HG03558 (cell line): ENCODE data around the gene EPGN.
A peak's percentile ranks its signal among the peaks of the same experiment; 100 is the strongest.

Experiments used
- ATAC-seq: cut with Tn5 transposase; IDR thresholded peaks from one replicate; pipeline ENCODE4 v1.9.1; 2021; ENCODE audit warnings: moderate number of reproducible peaks; ENCODE audit not compliant: unreplicated experiment; ENCODE audit errors: extremely low read depth

EPGN gene

GRCh38 chr4:74307170-74307569 lies 1.1 kb upstream of the EPGN start:
- ATAC-seq, result no peak

DNA sequence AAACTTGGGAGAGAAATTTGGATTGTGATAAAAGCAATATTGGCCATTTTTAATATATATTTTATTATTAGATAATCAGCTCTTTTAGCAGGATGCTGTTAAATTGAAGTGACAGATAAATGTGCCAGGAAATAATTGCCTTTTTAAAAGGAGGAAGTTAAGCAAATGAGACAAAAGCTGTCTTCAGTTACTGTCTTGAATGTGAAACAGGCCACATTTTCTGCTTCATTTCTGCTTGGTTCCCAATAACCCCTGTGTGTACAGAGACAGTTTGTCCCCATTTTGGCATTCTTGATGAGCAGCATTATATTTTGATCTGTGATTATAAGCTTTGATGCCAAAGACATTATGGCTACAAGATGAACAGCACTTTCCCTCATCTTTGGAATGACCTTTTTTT lies 953 bp downstream of the EPGN start:
- no peak for ATAC-seq

DNA sequence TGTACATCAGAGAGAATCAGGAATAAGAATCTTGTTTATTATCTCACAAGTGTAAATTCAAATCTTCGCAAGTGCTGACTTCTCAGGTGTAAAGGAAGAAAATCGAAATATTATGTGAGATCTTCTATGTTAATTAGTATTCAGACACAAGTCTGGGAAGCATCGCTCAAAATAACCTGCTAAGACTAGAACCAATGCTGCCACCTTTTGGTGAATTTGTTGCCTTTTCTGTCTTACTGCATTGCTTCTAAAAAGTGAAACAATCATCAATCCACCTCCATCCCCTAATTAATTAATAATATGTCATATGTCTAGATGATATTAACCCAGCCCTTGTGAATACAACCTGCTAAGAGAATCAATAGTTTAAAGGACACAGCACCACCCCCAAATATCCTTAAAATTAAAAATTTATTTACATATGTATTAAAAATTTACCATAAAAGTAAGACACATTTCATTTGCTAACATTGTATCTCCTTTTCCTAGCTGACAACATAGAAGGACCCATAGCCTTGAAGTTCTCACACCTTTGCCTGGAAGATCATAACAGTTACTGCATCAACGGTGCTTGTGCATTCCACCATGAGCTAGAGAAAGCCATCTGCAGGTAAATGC lies 3.5 kb downstream of the EPGN start:
- no peak for ATAC-seq

DNA sequence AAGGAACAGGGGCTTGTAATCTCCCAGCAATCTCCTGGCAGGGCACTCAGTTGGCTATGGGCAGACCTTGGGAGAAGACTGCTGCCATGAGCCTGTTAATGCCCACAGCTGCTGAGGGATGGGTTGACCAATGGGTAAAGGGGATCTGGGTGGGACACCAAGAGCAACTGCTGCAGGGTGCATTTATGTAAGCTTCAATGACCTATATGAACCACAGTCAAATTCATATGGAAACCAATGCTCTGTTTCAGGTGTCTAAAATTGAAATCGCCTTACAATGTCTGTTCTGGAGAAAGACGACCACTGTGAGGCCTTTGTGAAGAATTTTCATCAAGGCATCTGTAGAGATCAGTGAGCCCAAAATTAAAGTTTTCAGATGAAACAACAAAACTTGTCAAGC lies 6.1 kb downstream of the EPGN start:
- no peak for ATAC-seq

- ATAC-seq, result no peak
Measured at GRCh38 chr4:74314944-74315343, 6.7 kb downstream of the EPGN start.

DNA sequence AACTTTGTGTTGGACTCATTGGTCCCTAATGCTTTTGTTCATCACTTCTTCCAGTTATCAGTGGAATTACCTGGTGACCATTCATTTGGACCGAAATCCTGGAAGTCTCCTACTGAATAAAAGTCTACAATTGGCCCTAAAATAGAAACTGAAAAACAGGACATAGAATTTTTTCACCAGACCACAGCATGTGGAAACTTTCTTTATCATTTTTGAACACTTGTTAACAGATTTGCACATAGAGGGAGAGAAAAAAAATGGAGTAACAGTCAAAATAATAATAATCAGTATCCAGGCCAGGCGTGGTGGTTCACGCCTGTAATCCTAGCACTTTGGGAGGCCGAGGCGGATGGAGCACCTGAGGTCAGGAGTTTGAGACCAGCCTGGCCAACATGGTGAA lies 7.1 kb downstream of the EPGN start:
- no peak for ATAC-seq

- ATAC-seq, result no peak
Measured at GRCh38 chr4:74316397-74316796, 8.1 kb downstream of the EPGN start.

- ATAC-seq, result no peak
Measured at GRCh38 chr4:74317616-74318246, 9.5 kb downstream of the EPGN start.

- no peak for ATAC-seq
Measured at GRCh38 chr4:74318276-74318675, 10.0 kb downstream of the EPGN start.

DNA sequence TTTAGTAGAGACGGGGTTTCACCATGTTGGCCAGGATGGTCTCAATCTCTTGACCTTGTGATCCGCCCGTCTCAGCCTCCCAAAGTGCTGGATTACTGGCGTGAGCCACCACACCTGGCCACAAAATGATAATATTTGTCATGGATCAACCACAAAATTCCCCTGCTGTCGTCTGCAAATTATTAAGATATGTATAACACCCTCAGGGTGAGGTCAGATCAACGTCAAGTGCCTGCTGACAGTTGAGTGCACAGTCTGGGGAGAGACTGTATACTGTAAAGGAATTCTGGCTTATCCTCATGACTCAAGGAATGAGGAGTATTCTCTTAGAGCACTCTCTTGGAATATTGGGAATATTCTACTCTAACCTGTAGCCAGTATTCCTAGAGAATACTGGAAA lies 11.2 kb downstream of the EPGN start:
- no peak for ATAC-seq

- peak; percentile 53 for ATAC-seq
Measured at GRCh38 chr4:74320559-74321118, 12.4 kb downstream of the EPGN start.

DNA sequence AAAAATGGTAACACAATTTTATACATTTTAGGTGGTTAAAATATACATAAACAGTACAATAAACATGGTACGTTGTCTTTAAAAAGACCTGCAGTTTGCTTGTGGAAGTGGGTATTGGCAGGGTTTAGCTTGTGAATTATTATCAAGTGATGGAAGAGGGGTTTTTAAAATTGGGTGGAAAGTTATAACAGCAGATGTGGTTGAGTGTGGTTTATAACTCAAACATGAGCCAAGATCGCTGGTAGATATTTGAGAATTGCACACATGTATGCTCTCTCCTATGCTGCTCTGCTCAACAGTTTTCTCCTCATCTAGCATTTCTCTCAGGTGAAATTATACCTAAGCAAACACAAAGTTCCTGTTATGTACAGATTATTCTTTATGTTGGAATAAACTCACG lies 14.0 kb downstream of the EPGN start:
- ATAC-seq, result no peak

- ATAC-seq, result no peak
Measured at GRCh38 chr4:74323663-74324062, 15.4 kb downstream of the EPGN start.

DNA sequence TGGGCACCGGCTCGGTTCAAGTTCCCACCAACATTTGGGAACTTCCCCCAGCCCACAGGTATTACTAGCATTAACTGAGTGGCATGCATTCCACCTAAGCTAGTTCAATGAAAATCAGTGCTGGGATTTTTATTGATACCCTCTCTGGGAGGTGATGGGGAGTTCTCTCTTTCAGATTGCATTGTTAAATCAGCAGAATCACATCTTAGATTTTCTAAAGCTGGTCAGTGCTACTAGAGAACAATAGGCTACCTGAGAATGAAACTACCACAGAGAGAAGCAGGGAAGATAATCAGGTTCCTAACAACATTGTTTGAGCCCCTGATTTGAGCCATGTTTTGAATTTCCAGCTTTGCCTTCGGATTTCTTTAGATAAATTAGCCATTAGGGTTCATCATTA lies 16.0 kb downstream of the EPGN start:
- ATAC-seq, result no peak

DNA sequence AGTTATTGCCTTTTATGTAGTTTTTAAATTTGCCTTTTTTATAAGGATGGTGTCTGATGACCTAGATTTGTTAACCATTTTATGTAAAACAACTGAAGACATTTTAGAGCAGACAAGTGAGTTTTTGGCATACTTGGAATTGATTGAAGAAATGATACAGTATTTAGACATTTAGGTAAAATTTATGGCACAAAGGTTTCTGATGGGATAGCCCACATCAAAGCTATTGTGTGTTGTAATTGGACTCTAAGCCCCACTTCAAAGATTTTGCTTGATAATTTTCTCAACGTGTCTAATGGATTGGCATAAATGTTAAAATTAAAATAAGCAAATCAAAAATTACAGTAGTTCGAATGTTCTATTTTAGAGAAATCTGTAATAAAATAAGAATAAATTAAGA lies 17.6 kb downstream of the EPGN start:
- ATAC-seq, result no peak

DNA sequence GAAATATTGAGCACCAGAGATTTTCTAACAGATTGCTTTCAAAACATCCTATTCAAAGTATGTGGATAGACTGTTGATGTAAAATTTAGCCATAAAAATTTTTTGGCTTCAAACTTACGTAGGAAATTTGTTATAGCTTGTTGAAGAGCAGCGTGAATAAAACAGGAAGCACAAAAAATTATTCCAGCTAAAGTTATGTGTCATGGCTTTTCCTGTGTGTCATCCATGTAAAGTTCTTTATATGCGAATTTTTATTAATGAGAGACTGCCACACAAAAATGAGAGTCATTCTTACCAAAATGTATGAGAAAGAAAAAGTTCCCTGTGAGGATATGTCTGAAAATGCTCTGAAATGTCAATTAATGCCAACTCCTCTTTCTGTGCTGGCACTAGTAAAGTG lies 19.5 kb downstream of the EPGN start:
- no peak for ATAC-seq

GRCh38 chr4:74328501-74328900 lies 20.2 kb downstream of the EPGN start:
- ATAC-seq, result no peak

- ATAC-seq, result no peak
Measured at GRCh38 chr4:74329307-74329706, 21.0 kb downstream of the EPGN start.

DNA sequence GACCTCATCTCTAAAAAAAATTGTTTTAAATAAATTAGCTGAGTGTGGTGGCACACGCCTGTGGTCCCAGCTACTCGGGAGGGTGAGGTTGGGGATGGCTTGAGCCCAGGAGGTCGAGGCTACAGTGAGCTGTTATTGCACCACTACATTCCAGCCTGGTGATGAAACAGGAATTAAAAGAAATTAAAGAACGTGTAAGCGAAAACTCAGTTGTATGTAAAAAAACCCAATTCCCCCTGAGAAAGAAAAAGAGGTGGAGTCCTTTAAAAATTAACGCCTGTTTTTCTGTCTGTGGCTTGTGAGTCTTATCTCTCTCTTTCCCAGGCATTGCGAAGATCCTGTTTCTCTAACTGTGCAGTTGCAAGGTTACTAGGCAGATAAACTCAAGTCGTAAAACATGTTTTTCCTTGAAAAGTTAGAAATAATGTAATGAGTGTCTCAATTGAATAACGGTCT lies 22.1 kb downstream of the EPGN start:
- ATAC-seq, result no peak

- ATAC-seq, result no peak
Measured at GRCh38 chr4:74331252-74331651, 23.0 kb downstream of the EPGN start.

DNA sequence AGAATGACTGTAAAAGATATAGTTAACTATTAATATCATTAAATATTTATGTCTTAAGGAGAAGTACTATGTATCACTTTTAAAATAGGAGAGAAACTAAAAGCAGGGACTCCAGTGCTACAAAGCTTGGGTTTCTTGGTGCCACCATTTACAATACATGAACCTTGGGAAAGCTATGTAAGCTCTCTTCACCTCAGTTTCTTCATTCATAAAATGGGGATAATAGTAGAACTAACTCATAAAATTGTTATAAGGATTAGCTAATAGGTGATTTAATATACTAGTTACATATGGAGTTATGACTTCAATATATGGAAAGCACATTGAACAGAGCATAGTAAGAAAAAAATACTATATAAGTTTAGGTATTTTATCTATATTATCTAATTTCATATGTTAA lies 23.7 kb downstream of the EPGN start:
- no peak for ATAC-seq

- ATAC-seq, result no peak
Measured at GRCh38 chr4:74334636-74335035, 26.4 kb downstream of the EPGN start.
